GM18909 (cell line): ENCODE measurements around the gene C1QTNF2.
A peak's percentile ranks its signal among the peaks of the same experiment; 100 is the strongest.

Experiments used
- ATAC-seq: cut with Tn5 transposase; IDR thresholded peaks from one replicate; pipeline ENCODE4 v1.9.1; 2021; ENCODE audit warnings: mild to moderate bottlenecking; ENCODE audit not compliant: unreplicated experiment, poor library complexity

C1QTNF2 gene

GRCh38 chr5:160369990-160370712 is at the start of gene C1QTNF2:
Gene C1QTNF2, minus strand, starts transcription at chr5:160370626. Its CDS starts 15,615 bp downstream, at chr5:160355011.
- ATAC-seq, result peak; percentile 47

DNA sequence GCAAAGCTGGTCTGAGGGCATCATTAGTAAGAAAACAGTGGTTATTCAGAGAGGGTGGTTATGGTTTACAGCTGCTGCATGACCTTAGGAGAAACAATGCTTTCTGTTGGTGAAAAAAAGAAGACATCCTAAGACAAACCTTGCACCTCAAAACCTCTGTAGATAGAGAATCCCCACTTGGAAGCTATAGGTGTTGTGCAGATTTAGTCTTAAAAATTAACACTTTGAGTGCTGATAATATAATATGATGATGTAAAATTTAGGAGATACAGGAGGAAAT is 49.8 kb upstream of the C1QTNF2 start:
- no peak for ATAC-seq

- peak; percentile 35 for ATAC-seq
These were observed 49.3 kb upstream of the C1QTNF2 start for GRCh38 chr5:160419458-160420330.

DNA sequence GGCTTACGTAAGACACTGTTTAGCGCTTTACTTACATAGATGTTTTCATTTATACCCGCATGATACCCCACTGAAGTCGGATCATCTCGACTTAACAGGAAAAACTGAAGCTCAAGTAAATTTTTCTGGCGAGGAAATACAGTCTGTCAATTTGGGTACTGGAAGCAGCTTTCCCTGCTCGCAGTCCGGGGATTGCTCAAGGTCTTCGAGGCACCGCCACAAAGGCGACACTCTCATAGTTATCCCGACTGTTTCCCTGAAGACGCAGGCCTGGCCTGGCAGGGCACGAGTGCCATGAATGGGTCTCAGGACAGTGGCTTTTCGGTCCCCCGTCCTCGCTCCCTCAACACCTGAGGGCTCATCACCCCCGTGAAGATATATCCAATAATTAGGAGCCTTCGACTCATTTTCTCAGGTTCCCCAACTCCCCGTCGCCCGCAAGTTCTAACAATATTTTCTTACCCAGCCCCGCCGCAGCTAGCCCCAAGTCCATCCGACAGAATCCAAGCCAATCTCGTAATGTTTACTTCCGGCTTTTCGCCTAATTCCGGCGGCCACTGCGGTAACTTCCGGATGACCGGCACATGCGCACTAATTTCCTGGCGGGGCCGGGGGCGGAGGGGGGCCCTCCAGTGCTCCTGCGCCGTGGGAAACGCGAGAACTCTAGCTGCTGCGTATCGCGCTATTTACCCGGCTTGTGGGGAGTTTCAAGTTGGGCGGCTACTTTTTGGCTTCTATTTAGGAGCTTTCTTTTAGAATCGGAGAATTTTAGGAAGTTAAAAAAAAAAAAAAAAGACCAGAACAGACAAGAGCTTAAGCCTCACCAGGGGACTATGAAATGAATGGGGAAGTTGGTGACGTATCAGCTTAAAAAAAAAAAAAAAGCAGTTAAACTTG is 48.4 kb upstream of the C1QTNF2 start, which contains the start of gene SLU7:
Gene SLU7, minus strand, starts transcription at position 521 of the 897 bp plus-strand sequence. CDS start 3,787 bp downstream, outside the sequence.
- peak; percentile 75 for ATAC-seq

DNA sequence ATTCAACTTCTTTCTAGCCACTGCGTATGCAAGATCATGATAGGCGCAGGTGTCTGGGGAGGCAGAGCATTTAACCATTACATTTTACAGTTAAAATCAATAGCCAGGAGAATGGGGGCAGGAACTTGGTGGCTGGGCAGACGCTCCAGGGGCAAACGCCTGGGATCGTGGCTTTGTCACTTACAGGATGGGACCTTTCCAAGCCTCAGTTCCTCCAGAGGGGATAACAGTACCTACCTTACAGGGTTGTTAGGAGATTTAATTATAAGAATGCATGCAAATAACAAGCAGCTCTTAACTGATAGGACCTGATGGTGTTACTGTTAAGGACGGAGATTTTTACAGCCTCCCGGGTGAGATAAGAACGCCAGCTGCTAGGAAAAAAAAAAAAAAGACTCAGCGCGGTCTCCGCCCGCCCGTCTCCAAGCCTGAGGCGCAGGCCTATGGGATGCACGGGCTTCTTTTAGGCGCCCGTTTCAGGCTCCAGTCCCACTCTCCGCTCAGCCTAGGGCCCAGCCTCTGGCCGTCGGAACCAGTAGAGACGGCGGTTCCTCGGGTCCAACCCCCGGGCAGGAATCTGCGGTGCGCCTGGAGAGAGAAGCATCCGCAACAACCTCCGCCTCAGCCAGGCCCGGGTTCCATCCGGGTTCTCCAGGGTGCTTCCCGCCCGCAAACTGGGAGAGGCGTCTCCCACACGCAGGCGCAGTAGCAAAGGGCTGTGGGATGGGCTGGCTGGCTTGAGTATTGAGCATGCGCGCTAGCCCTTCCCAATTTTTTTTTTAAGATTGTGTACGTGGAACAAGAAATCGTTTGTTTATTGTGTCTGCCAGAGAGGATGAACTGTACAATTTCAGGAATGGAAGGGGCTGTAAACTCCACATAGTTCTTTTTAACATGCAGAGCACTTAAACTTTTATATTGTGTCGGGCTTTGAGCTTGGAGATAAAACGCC is 29.3 kb upstream of the C1QTNF2 start, which contains the start of gene FAM200C:
Gene FAM200C, minus strand, starts transcription at position 653 of the 952 bp plus-strand sequence. CDS start 4,564 bp downstream, outside the sequence.
- ATAC-seq, result peak; percentile 85

GRCh38 chr5:160398806-160399205 is 28.4 kb upstream of the C1QTNF2 start:
- no peak for ATAC-seq

GRCh38 chr5:160397492-160397891 is 27.1 kb upstream of the C1QTNF2 start:
- ATAC-seq, result no peak

DNA sequence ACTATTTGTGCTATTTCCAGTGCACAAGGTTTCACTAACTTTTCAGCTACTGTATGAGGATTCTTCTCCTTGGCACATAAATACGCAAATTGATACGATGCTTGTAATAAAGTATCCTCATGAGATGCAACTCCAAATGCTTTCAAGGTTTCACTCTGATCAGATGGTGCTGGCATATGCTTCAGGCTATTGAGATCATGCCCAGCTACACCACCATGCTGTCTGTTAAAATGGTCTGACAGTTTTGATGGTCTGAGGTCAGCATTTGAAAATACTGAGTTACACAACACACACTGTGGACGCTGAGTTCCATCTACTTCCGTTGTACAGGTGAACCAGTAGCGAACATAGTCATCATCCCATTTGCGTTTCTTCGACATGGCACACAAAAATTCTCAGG is 24.7 kb upstream of the C1QTNF2 start:
- no peak for ATAC-seq

DNA sequence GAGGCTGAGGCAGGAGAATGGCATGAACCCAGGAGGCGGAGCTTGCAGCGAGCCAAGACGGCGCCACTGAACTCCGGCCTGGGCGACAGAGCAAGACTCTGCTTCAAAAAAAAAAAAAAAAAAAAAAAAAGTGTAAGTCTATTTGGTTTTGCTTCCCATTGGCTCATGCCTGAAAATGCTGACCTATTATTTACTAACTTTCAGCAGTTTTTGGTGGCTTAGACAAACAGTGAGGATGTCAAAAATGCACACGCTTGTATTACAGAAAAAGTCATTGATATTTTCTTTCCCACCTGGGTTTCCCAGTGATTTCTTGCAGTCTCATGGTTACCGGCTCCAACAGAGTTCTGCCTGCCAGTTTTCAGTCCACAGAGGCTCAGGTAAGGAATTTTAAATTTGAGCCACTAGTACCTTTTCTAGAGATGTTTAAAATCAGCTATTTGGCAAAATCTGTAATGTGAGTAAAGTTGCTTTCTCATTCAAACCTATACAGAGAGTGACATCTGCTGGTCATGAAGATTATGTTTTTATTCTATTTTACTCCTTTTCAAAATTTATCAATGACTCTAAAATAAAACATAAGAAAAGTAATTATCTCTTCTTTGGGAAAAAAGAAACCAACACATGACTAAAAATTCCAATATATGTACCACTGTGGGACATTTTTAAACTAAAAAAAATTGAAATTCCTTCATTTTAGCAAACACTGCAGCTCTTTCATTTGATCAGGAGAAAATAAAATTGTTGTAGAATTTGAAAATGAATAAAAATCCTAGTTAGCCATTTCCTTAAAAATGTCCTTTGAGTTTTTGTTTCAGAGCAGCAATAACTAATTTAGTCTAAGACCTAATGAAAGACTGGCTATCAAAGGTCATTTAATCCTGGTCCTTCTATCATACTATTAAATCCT is 20.6 kb upstream of the C1QTNF2 start:
- peak; percentile 40 for ATAC-seq

- ATAC-seq, result no peak
These were observed 17.0 kb upstream of the C1QTNF2 start for GRCh38 chr5:160387445-160387844.

GRCh38 chr5:160385496-160385895 is 15.1 kb upstream of the C1QTNF2 start:
- ATAC-seq, result no peak

GRCh38 chr5:160384681-160385080 is 14.3 kb upstream of the C1QTNF2 start:
- ATAC-seq, result no peak

GRCh38 chr5:160382346-160382745 is 11.9 kb upstream of the C1QTNF2 start:
- no peak for ATAC-seq

DNA sequence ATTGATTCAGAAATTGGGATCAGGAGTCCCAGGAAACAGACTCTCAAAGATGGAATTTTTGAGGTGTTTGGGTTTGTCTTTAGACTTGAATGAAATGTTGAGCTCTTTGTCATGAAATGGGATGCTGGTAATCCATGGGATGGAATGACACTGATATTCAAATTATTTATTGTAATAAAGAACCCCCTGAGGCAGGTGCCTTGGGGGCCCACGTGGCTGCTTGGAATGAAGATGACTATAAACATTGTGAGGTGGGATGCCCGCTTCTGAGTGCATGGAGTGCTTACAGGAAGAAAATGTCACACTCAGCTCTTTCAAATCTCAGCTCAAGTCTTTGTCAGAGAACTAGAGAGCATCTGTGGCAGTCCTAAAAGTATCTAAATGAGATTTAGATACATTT is 9.6 kb upstream of the C1QTNF2 start:
- no peak for ATAC-seq

GRCh38 chr5:160379511-160379910 is 9.1 kb upstream of the C1QTNF2 start:
- no peak for ATAC-seq

GRCh38 chr5:160378330-160378729 is 7.9 kb upstream of the C1QTNF2 start:
- no peak for ATAC-seq

DNA sequence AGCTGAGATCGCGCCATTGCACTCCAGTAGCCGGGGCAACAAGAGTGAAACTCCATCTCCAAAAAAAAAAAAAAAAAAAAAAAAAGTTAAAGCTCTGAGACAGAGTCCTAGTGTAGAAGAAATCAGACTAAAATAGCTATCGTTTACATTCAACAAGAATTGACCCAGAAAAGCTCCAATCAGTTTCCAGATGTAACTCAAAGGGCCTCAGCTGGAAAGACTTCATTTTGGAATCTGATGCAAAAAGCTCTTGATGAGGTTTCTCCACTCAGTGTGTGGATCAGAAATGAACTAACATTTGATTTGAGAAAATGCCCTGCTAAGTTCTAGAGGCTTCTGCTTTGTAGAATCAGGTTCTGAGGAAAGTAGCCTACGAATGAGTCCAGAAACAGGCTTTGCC is 7.2 kb upstream of the C1QTNF2 start:
- no peak for ATAC-seq

GRCh38 chr5:160376416-160376815 is 6.0 kb upstream of the C1QTNF2 start:
- ATAC-seq, result no peak
